Activated CD4-positive, alpha-beta T cell treated with anti-CD3 and anti-CD28 coated beads for 24 hours (primary cell): ENCODE data around the gene ALB.

Experiments used
- DNase-seq, 2 donors: peaks; one replicate each; pipeline ENCODE4 v3.0.0-alpha.2; 2020; ENCODE audit warnings: low read depth in 2 of 2

The ALB gene

DNA sequence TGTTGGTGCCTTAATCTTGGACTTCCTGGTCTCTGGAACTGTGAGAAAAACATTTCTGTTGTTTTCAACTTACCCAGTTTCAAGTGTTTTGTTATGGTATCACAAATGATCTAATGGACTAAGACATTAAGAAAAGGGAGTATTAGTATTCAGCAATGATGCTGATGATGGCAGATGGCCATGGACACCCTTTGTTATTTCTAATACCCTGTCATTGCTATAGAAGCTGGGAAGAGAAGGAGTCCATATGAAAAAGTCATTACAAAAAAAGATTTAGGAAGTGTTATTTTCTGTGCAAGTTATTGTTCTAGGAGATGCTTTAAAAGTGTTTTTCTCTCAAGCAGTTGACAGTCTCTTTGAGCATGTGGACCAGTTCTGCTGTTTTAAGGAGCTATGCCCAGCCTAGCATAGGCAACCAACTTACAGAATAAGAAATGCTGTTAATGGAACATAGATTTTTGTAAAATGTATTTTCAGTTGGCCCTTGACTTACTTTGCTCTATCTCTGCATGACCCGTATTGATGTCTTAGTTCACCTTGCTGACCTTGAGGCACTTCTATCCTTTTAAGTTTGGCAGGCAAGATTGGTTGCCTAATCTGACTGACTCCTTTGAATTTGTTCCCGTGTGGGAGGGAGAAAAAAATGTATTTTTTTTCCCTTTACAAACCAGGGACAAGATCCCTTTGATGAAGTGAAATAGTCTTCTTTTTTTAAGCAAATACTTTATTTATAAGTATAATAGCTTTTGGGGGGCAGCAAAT is 25.9 kb downstream of the ALB start:
- DNase-seq = no peak

- no peak for DNase-seq
Measured at GRCh38 chr4:73431813-73432168, 27.7 kb downstream of the ALB start.

DNA sequence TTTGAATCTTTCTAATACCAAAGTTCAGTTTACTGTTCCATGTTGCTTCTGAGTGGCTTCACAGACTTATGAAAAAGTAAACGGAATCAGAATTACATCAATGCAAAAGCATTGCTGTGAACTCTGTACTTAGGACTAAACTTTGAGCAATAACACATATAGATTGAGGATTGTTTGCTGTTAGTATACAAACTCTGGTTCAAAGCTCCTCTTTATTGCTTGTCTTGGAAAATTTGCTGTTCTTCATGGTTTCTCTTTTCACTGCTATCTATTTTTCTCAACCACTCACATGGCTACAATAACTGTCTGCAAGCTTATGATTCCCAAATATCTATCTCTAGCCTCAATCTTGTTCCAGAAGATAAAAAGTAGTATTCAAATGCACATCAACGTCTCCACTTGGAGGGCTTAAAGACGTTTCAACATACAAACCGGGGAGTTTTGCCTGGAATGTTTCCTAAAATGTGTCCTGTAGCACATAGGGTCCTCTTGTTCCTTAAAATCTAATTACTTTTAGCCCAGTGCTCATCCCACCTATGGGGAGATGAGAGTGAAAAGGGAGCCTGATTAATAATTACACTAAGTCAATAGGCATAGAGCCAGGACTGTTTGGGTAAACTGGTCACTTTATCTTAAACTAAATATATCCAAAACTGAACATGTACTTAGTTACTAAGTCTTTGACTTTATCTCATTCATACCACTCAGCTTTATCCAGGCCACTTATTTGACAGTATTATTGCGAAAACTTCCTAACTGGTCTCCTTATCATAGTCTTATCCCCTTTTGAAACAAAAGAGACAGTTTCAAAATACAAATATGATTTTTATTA is 28.3 kb downstream of the ALB start:
- DNase-seq = no peak

GRCh38 chr4:73433140-73433539 is 29.1 kb downstream of the ALB start:
- no peak for DNase-seq

GRCh38 chr4:73434311-73434710 is 30.2 kb downstream of the ALB start:
- DNase-seq = no peak

GRCh38 chr4:73435984-73436383 is 31.9 kb downstream of the ALB start, which contains the start of gene AFP:
TSS of gene AFP (plus strand) at chr4:73436221. CDS start at chr4:73436263, 42 bp downstream.
- DNase-seq = no peak

DNA sequence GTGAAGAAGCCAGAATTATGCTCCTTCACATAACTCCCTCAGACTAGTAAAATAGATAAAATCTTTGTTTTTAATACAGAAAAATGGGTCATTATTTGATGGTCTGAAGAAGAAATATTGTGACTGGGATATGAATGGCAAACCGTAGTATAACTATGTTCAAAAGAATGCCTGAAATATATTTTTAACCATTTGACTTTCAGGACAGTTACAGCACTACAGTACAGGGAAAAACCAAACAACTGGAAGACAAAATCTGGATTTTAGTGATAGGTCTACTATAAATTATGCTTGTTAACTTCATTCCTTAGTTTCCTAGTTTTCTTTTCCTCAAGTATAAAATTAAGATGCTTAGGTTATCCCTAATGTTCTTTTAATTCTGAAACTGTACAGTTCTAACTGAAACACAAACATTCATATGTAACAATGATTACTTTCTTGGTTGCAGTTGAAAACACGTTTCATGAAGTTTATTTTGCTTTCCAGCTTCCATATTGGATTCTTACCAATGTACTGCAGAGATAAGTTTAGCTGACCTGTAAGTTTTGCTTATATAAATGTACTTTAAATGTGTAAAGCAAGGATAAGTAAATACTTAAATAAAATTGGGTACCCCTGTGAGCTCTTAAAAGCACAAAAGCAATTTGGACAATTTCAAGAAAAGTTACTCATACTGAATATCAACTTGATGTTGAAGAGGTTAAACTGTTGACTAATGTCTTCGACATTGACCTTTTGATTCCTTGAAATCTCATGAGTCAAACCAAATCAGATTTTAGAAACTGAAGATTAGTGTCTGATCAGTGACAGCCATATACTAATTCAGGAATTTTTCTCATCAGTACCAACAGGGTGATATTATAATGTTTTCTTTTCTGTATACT is 32.8 kb downstream of the ALB start:
- DNase-seq = no peak

GRCh38 chr4:73437558-73437956 is 33.5 kb downstream of the ALB start:
- no peak for DNase-seq

DNA sequence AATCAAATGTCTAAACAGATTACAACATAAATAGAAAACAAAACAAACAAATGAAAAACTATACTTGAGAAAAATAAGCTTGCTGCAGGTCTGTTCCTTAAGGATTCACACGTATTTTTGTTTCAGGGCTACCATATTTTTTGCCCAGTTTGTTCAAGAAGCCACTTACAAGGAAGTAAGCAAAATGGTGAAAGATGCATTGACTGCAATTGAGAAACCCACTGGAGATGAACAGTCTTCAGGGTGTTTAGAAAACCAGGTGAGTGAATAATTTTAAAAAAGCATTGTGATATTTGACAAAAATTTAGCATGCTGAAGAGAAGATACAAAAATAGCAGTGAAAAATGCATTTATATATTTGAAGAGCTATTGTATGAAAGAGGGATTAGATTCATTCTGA is 34.0 kb downstream of the ALB start:
- DNase-seq = no peak

GRCh38 chr4:73438582-73439215 is 34.6 kb downstream of the ALB start:
- no peak for DNase-seq

GRCh38 chr4:73439445-73439844 is 35.4 kb downstream of the ALB start:
- DNase-seq = no peak

DNA sequence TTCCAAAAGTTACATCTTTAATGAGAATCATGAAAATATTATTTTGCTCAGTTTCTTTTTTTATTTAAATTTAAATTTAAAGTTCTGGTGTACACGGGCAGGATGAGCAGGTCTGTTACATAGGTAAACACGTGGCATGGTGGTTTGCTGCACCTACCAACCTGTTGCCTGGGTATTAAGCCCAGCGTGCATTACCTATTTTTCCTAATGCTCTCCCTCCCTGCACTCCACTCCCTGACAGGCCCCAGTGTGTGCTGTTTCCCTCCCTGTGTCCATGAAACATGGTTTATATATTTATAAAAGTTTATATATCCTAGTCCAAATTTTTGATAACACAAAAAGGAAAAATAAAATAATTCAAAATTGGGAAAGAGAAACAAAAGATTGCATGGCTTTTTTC is 35.9 kb downstream of the ALB start:
- DNase-seq = no peak

- DNase-seq = no peak
Measured at GRCh38 chr4:73440653-73441052, 36.6 kb downstream of the ALB start.

- DNase-seq = no peak
Measured at GRCh38 chr4:73442275-73442674, 38.2 kb downstream of the ALB start.

- no peak for DNase-seq
Measured at GRCh38 chr4:73443224-73443623, 39.1 kb downstream of the ALB start.

DNA sequence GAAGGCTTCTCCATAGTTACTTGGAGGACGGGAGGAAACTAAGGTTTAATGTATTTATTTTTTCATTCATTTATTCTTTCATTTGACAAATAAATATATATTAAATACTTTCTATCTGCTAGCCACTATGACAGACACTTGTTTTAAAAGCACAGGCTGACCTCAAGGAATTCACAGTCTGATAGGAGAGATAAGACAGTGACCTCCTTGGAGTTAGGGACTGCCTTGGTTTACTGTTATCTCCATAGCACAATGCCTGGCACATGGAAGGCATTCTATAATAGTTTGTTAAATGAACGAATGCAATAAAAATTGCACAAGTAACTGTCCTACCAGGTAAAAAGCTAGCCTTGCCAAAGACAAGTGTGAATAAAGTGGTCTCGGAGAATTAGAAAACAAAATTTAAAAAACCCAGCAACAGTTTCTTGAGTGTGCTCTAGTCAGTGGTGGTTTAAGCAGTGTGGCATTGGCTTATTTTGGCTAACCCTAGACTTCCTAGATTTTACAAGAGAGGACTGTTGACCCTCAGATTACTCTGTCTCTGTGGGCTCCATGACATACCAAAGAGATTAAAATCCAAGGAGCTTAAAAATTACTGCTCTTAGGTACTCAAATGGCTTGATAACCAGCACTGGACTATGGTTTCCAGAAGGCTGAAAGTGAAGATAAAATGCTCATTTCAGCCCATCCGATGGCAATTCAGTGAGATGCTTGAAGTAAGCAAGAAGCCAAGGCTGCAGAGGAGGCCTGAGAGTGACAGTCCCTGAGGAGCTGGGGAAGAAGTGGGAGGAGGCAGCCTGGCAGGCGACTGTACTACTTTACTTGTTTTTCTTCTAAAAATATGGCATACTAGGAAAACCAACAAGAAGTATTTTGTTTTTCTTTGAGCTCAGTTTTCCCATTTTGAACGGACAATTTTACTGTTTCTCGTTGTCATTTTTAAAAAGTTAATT is 41.6 kb downstream of the ALB start:
- DNase-seq = no peak

DNA sequence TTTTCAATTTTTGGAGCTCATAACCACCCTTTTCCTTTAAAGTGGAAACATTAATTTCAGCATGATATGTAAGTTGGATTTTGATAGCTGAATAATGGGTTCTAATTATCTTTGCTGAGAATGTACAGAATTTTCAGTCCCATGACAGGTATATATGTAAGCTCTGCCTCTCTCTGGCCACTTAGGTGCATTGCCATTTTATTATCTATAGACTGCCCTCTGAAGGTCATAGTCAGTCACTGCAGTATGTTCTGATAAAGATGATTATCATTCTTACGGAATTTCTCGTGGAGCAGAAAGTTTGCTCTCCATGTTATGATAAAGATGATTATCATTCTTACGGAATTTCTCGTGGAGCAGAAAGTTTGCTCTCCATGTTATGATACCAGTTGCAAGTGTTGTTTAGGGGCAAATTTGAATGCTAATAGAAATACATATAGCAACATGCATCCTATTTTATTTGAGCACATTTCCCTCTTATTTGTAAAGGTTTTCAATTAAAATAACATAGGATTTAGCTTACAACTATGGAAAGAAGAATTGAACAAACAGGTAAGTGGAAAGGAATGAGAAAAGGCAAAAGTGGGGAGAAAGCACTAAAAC is 42.4 kb downstream of the ALB start:
- DNase-seq = no peak

- DNase-seq = no peak
Measured at GRCh38 chr4:73447671-73448070, 43.6 kb downstream of the ALB start.

- DNase-seq = no peak
Measured at GRCh38 chr4:73448448-73449203, 44.5 kb downstream of the ALB start.
